ENCODE measurements around the gene LRMDA. TPM values are rescaled to one million over a fixed set of nuclear protein-coding genes. Genes with fewer than 3 reads are reported as not detected.

LRMDA gene
- total and polyA plus RNA-seq, 10 of the 15 experiments (the other 5 are each of a cell fraction or from before 2014, with no cell fraction given) = 0.07 to 0.54 (median 0.29) TPM; not detected in 4

GRCh38 chr10:75483188-75483587, 51.8 kb downstream of the LRMDA start:
- SMC1A ChIA-PET (ENCODE audit: uncharacterized antibody, unreplicated experiment) = interaction anchor here (0.9 kb wide), 1 partner anchor 19 kb away, joined by 3 read pairs; no protein-coding TSS in a partner anchor
- no peak for FAIRE-seq
- CTCF ChIA-PET = no interaction called here

GRCh38 chr10:75484717-75485116, 53.3 kb downstream of the LRMDA start:
- SMC1A ChIA-PET (ENCODE audit: uncharacterized antibody, unreplicated experiment) = no interaction called here
- no TSS peak for BruUV-seq (replicated peaks)
- Histone ChIP-seq H3K4me2 (ENCODE audit: control insufficient read depth, insufficient read depth) (no peak overlapping the region), H3K9me3 (replicated peaks; ENCODE audit: control insufficient read depth, insufficient read depth, low read length) (no peaks in the 10 kb centered on the region), H2AFZ (ENCODE audit: control insufficient read depth, low read depth, low read length) (no peak overlapping the region), H3K27me3 (replicated peaks in 1 of 2; ENCODE audit: control insufficient read depth in 2 of 2, insufficient read depth in 2 of 2, low read length in 1 of 2) (no peaks in the 10 kb centered on the region; a peak in 1 of 4 replicates), H3K4me1 (ENCODE audit: control insufficient read depth, insufficient read depth, low read length) (no peaks in the 10 kb centered on the region), H3K4me3 (no peak overlapping the region), H3K36me3 (ENCODE audit: control insufficient read depth in 2 of 2, insufficient read depth in 2 of 2, low read length in 1 of 2) (no peaks in the 10 kb centered on the region), H3K79me2 (ENCODE audit: control insufficient read depth, insufficient read depth, low read length) (no peaks in the 10 kb centered on the region), H3K27ac (ENCODE audit: control insufficient read depth, insufficient read depth) (no peak overlapping the region), H4K20me1 (ENCODE audit: control insufficient read depth, insufficient read depth) (no peaks in the 10 kb centered on the region), H3K9ac (ENCODE audit: control insufficient read depth, insufficient read depth, low read length) (no peak overlapping the region)
- POLR2A ChIA-PET = no interaction called here
- CTCF ChIA-PET = no interaction called here
- TF ChIP-seq SIX5 (IDR thresholded peaks at IDR 0.05; ENCODE audit: low read depth, low read length, severe bottlenecking) = no peak
- TF ChIP-seq RAD21 (IDR thresholded peaks at IDR 0.05; ENCODE audit: insufficient read depth, low read depth, low read length) = no peak
- no peak for TF ChIP-seq ZZZ3 (IDR thresholded peaks at IDR 0.05; ENCODE audit: control insufficient read depth, insufficient read length, low read depth)
- WGBS (ENCODE audit: insufficient coverage, insufficient replicate concordance, low lambda C conversion rate, missing lambda C conversion rate) = 6% methylated on average over 1 of the region's 1 CpG
- RAD21 ChIA-PET (ENCODE audit: unreplicated experiment) = no interaction called here
- intact Hi-C loops (cut with micrococcal nuclease; ENCODE audit: unreplicated experiment) = no loop called here
- in situ Hi-C loops (cut with MboI) = no loop called here
- no peak for FAIRE-seq
- DNase-seq (ENCODE audit: low read depth, low spot score) = no peak
- no peak for ATAC-seq

More at GRCh38 chr10:75483188-75483587, 51.8 kb downstream of the LRMDA start:
- DNase-seq (ENCODE audit: low read depth, low spot score) = no peak
- H4K20me1 ChIP-seq (ENCODE audit: control insufficient read depth, insufficient read depth) = no peaks in the 10 kb centered on the region
- no peaks in the 10 kb centered on the region for H3K36me3 ChIP-seq (ENCODE audit: control insufficient read depth in 2 of 2, insufficient read depth in 2 of 2, low read length in 1 of 2)
- in situ Hi-C loops (cut with MboI) (no loop called here), intact Hi-C loops (cut with micrococcal nuclease; ENCODE audit: unreplicated experiment) (no loop called here)
- ATAC-seq = no peak
- no peaks in the 10 kb centered on the region for H3K9me3 ChIP-seq (replicated peaks; ENCODE audit: control insufficient read depth, insufficient read depth, low read length)
- WGBS (ENCODE audit: insufficient coverage, insufficient replicate concordance, low lambda C conversion rate, missing lambda C conversion rate) = 68% methylated on average over 1 of the region's 1 CpG
- RAD21 ChIA-PET (ENCODE audit: unreplicated experiment) = no interaction called here
- no peaks in the 10 kb centered on the region for H3K4me1 ChIP-seq (ENCODE audit: control insufficient read depth, insufficient read depth, low read length)
- no peak overlapping the region for H3K4me2 ChIP-seq (ENCODE audit: control insufficient read depth, insufficient read depth)
- TF ChIP-seq FOS (IDR thresholded peaks at IDR 0.05; ENCODE audit: borderline replicate concordance, extremely low read depth, insufficient read length) (no peak), CBFB (IDR thresholded peaks at IDR 0.05; ENCODE audit: low read depth) (no peak), POLR2A (IDR thresholded peaks at IDR 0.05; ENCODE audit: low read depth, low read length) (no peak), SKIL (IDR thresholded peaks at IDR 0.05; ENCODE audit: low read depth, poor library complexity, severe bottlenecking) (no peak), MEF2B (IDR thresholded peaks at IDR 0.05; ENCODE audit: partially characterized antibody, poor library complexity, severe bottlenecking) (no peak)
- H2AFZ ChIP-seq (ENCODE audit: control insufficient read depth, low read depth, low read length) = no peak overlapping the region
- no peaks in the 10 kb centered on the region for H3K79me2 ChIP-seq (ENCODE audit: control insufficient read depth, insufficient read depth, low read length)
- no peak overlapping the region for H3K9ac ChIP-seq (ENCODE audit: control insufficient read depth, insufficient read depth, low read length)
- no TSS peak for BruUV-seq (replicated peaks)
- no peak overlapping the region for H3K4me3 ChIP-seq
- no peak overlapping the region for H3K27ac ChIP-seq (ENCODE audit: control insufficient read depth, insufficient read depth)
- H3K27me3 ChIP-seq (replicated peaks in 1 of 2; ENCODE audit: control insufficient read depth in 2 of 2, insufficient read depth in 2 of 2, low read length in 1 of 2) = no peaks in the 10 kb centered on the region; a peak in 1 of 4 replicates
- POLR2A ChIA-PET = no interaction called here

Measured in GM12878 (cell line).